Ascending aorta (tissue), 2 donors: Measurements from ENCODE around the gene KANSL1. TPM values are rescaled to one million over a fixed set of nuclear protein-coding genes. Genes with fewer than 3 reads are reported as not detected.

ENCODE experiments used
- DNase-seq, 2 donors: peaks; one replicate each; pipeline ENCODE4 v3.0.0-alpha.2; 2019; ENCODE audit warnings: low spot score in 2 of 2
- H3K27ac ChIP-seq, 2 donors: fragments of 200-600 bp; sonication (generic); one replicate each; pipeline ENCODE4 v1.5.1; 2016 to 2017; ENCODE audit warnings: mild to moderate bottlenecking in 1 of 2
- H3K27me3 ChIP-seq: fragments of 200-600 bp; sonication (generic); one replicate; pipeline ENCODE4 v1.5.1; 2017
- H3K36me3 ChIP-seq, 2 donors: fragments of 200-600 bp; sonication (generic); one replicate each; pipeline ENCODE4 v1.5.1; 2016
- H3K4me1 ChIP-seq, 2 donors: fragments of 200-600 bp; sonication (generic); one replicate each; pipeline ENCODE4 v1.5.1; 2016 to 2017; ENCODE audit warnings: mild to moderate bottlenecking in 1 of 2
- H3K4me3 ChIP-seq, 2 donors: fragments of 200-600 bp; sonication (generic); one replicate each; pipeline ENCODE4 v1.5.1; 2016 to 2017; ENCODE audit warnings: mild to moderate bottlenecking in 1 of 2
- H3K9me3 ChIP-seq, 2 donors: fragments of 200-600 bp; sonication (generic); one replicate each; pipeline ENCODE4 v1.5.1; 2016
- intact Hi-C: fragments of 100-400 bp; cut with DNase I; formaldehyde crosslinking; loops from one replicate; pipeline ENCODE4 v1.15.1; 2023
- total RNA-seq: library from RNA; depleted of rRNA; stranded (reverse); fragments of >200 nt; gene quantifications from one replicate; pipeline ENCODE4 v1.1.0, GENCODE V29; 2016
- TF ChIP-seq, protein P1 (sequence below), 3 experiments: fragments of 200-600 bp in 2 of 3; fragments of 450-650 bp in 1 of 3; sonication (generic) in 2 of 3; IDR thresholded peaks; one replicate each; pipeline ENCODE4 v1.5.1; 2016 to 2019; ENCODE audit warnings: antibody characterized with exemption in 3 of 3, mild to moderate bottlenecking in 1 of 3, moderate library complexity in 1 of 3

Gene KANSL1
- total RNA-seq, 1 donor from 2014 or later = 53.5 TPM

DNA sequence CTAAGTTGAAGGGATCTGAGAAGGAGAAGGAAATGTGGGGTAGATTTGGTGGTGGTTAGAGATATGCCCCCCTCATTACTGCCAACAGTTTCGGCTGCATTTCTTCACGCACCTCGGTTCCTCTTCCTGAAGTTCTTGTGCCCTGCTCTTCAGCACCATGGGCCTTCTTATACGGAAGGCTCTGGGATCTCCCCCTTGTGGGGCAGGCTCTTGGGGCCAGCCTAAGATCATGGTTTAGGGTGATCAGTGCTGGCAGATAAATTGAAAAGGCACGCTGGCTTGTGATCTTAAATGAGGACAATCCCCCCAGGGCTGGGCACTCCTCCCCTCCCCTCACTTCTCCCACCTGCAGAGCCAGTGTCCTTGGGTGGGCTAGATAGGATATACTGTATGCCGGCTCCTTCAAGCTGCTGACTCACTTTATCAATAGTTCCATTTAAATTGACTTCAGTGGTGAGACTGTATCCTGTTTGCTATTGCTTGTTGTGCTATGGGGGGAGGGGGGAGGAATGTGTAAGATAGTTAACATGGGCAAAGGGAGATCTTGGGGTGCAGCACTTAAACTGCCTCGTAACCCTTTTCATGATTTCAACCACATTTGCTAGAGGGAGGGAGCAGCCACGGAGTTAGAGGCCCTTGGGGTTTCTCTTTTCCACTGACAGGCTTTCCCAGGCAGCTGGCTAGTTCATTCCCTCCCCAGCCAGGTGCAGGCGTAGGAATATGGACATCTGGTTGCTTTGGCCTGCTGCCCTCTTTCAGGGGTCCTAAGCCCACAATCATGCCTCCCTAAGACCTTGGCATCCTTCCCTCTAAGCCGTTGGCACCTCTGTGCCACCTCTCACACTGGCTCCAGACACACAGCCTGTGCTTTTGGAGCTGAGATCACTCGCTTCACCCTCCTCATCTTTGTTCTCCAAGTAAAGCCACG, 165.9 kb downstream of the KANSL1 start:
- H3K4me1 ChIP-seq = no peaks in the 10 kb centered on the region
- TF ChIP-seq, protein P1, sequence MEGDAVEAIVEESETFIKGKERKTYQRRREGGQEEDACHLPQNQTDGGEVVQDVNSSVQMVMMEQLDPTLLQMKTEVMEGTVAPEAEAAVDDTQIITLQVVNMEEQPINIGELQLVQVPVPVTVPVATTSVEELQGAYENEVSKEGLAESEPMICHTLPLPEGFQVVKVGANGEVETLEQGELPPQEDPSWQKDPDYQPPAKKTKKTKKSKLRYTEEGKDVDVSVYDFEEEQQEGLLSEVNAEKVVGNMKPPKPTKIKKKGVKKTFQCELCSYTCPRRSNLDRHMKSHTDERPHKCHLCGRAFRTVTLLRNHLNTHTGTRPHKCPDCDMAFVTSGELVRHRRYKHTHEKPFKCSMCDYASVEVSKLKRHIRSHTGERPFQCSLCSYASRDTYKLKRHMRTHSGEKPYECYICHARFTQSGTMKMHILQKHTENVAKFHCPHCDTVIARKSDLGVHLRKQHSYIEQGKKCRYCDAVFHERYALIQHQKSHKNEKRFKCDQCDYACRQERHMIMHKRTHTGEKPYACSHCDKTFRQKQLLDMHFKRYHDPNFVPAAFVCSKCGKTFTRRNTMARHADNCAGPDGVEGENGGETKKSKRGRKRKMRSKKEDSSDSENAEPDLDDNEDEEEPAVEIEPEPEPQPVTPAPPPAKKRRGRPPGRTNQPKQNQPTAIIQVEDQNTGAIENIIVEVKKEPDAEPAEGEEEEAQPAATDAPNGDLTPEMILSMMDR (IDR thresholded peaks at IDR 0.05) = no peak
- H3K9me3 ChIP-seq = no peaks in the 10 kb centered on the region
- intact Hi-C loops = no loop called here
- H3K4me3 ChIP-seq = no peak overlapping the region
- no peak for DNase-seq
- H3K27ac ChIP-seq = peak overlapping the region in 1 of 2 donors; percentile 23
- no peaks in the 10 kb centered on the region for H3K27me3 ChIP-seq
- peaks cover 22 to 41% of the 10 kb centered on the region in 2 donors for H3K36me3 ChIP-seq

DNA sequence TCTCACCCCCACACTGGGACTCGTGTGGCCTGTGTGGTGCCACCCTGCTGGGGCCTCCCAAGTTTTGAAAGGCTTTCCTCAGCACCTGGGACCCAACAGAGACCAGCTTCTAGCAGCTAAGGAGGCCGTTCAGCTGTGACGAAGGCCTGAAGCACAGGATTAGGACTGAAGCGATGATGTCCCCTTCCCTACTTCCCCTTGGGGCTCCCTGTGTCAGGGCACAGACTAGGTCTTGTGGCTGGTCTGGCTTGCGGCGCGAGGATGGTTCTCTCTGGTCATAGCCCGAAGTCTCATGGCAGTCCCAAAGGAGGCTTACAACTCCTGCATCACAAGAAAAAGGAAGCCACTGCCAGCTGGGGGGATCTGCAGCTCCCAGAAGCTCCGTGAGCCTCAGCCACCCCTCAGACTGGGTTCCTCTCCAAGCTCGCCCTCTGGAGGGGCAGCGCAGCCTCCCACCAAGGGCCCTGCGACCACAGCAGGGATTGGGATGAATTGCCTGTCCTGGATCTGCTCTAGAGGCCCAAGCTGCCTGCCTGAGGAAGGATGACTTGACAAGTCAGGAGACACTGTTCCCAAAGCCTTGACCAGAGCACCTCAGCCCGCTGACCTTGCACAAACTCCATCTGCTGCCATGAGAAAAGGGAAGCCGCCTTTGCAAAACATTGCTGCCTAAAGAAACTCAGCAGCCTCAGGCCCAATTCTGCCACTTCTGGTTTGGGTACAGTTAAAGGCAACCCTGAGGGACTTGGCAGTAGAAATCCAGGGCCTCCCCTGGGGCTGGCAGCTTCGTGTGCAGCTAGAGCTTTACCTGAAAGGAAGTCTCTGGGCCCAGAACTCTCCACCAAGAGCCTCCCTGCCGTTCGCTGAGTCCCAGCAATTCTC, 166.8 kb downstream of the KANSL1 start:
- H3K4me3 ChIP-seq = no peak overlapping the region
- H3K36me3 ChIP-seq = peaks cover 13 to 32% of the 10 kb centered on the region in 2 donors
- H3K27me3 ChIP-seq = no peaks in the 10 kb centered on the region
- intact Hi-C loops = no loop called here
- peak overlapping the region in 1 of 2 donors; percentile 23 for H3K27ac ChIP-seq
- TF ChIP-seq, protein P1 (IDR thresholded peaks at IDR 0.05) = no peak
- H3K4me1 ChIP-seq = no peaks in the 10 kb centered on the region
- H3K9me3 ChIP-seq = no peaks in the 10 kb centered on the region
- DNase-seq = no peak

DNA sequence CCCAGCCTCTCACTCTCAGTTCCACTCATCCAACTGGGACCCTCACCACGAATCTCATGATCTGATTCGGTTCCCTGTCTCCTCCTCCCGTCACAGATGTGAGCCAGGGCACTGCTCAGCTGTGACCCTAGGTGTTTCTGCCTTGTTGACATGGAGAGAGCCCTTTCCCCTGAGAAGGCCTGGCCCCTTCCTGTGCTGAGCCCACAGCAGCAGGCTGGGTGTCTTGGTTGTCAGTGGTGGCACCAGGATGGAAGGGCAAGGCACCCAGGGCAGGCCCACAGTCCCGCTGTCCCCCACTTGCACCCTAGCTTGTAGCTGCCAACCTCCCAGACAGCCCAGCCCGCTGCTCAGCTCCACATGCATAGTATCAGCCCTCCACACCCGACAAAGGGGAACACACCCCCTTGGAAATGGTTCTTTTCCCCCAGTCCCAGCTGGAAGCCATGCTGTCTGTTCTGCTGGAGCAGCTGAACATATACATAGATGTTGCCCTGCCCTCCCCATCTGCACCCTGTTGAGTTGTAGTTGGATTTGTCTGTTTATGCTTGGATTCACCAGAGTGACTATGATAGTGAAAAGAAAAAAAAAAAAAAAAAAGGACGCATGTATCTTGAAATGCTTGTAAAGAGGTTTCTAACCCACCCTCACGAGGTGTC, 167.6 kb downstream of the KANSL1 start:
- TF ChIP-seq, protein P1 (IDR thresholded peaks at IDR 0.05) = no peak
- Histone ChIP-seq H3K9me3 (no peaks in the 10 kb centered on the region), H3K4me1 (no peaks in the 10 kb centered on the region), H3K36me3 (peaks cover 5 to 24% of the 10 kb centered on the region in 2 donors), H3K27me3 (no peaks in the 10 kb centered on the region), H3K27ac (peak overlapping the region in 1 of 2 donors; percentile 33), H3K4me3 (no peak overlapping the region)
- no peak for DNase-seq
- intact Hi-C loops = no loop called here

DNA sequence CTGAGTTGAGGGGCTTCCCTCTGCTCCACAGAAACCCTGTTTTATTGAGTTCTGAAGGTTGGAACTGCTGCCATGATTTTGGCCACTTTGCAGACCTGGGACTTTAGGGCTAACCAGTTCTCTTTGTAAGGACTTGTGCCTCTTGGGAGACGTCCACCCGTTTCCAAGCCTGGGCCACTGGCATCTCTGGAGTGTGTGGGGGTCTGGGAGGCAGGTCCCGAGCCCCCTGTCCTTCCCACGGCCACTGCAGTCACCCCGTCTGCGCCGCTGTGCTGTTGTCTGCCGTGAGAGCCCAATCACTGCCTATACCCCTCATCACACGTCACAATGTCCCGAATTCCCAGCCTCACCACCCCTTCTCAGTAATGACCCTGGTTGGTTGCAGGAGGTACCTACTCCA, 168.2 kb downstream of the KANSL1 start:
- Histone ChIP-seq H3K36me3 (peaks cover 0 to 18% of the 10 kb centered on the region in 2 donors), H3K27me3 (no peaks in the 10 kb centered on the region), H3K4me3 (no peak overlapping the region), H3K9me3 (no peaks in the 10 kb centered on the region), H3K27ac (peak overlapping the region in 1 of 2 donors; percentile 33), H3K4me1 (no peaks in the 10 kb centered on the region)
- no peak for DNase-seq
- TF ChIP-seq, protein P1 (IDR thresholded peaks at IDR 0.05) = no peak
- intact Hi-C loops = no loop called here

DNA sequence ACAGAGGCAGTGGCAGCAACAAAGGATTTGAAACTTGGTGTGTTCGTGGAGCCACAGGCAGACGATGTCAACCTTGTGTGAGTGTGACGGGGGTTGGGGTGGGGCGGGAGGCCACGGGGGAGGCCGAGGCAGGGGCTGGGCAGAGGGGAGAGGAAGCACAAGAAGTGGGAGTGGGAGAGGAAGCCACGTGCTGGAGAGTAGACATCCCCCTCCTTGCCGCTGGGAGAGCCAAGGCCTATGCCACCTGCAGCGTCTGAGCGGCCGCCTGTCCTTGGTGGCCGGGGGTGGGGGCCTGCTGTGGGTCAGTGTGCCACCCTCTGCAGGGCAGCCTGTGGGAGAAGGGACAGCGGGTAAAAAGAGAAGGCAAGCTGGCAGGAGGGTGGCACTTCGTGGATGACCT, 168.6 kb downstream of the KANSL1 start:
- Histone ChIP-seq H3K36me3 (peaks cover 0 to 18% of the 10 kb centered on the region in 2 donors), H3K4me3 (no peak overlapping the region), H3K4me1 (no peaks in the 10 kb centered on the region), H3K27ac (no peak overlapping the region), H3K27me3 (no peaks in the 10 kb centered on the region), H3K9me3 (no peaks in the 10 kb centered on the region)
- DNase-seq = no peak
- TF ChIP-seq, protein P1 (IDR thresholded peaks at IDR 0.05) = no peak
- intact Hi-C loops = no loop called here
